Measurements from ENCODE around the gene PGM2.

Gene PGM2

GRCh38 chr4:37865450-37865849, 39.0 kb downstream of the PGM2 start:
- DNase-seq (ENCODE audit: low read depth) = no peak

- no peak for DNase-seq (ENCODE audit: low read depth)
These were observed 40.6 kb downstream of the PGM2 start for GRCh38 chr4:37867102-37867501.

GRCh38 chr4:37868238-37868637, 41.8 kb downstream of the PGM2 start:
- no peak for DNase-seq (ENCODE audit: low read depth)

- DNase-seq (ENCODE audit: low read depth) = no peak
These were observed 46.0 kb downstream of the PGM2 start for GRCh38 chr4:37872310-37872988.

GRCh38 chr4:37873386-37873785, 46.9 kb downstream of the PGM2 start:
- no peak for DNase-seq (ENCODE audit: low read depth)

GRCh38 chr4:37876156-37876555, 49.7 kb downstream of the PGM2 start:
- no peak for DNase-seq (ENCODE audit: low read depth)

GRCh38 chr4:37879365-37879764, 52.9 kb downstream of the PGM2 start:
- no peak for DNase-seq (ENCODE audit: low read depth)

GRCh38 chr4:37881811-37882210, 55.3 kb downstream of the PGM2 start:
- DNase-seq (ENCODE audit: low read depth) = no peak

GRCh38 chr4:37882665-37883296, 56.3 kb downstream of the PGM2 start:
- no peak for DNase-seq (ENCODE audit: low read depth)

GRCh38 chr4:37884855-37885487, 58.5 kb downstream of the PGM2 start:
- no peak for DNase-seq (ENCODE audit: low read depth)

- DNase-seq (ENCODE audit: low read depth) = no peak
These were observed 59.0 kb downstream of the PGM2 start for GRCh38 chr4:37885496-37885895.

GRCh38 chr4:37889849-37890800, 63.6 kb downstream of the PGM2 start:
- DNase-seq (ENCODE audit: low read depth) = no peak

GRCh38 chr4:37890801-37891259, 64.3 kb downstream of the PGM2 start, which contains the start of gene TBC1D1:
Gene TBC1D1, plus strand, starts transcription at chr4:37891084. Its CDS starts 11,012 bp downstream, at chr4:37902096.
- DNase-seq (ENCODE audit: low read depth) = peak; percentile 13

- peak; percentile 13 for DNase-seq (ENCODE audit: low read depth)
These were observed 65.0 kb downstream of the PGM2 start for GRCh38 chr4:37891260-37892159.

GRCh38 chr4:37892641-37893040, 66.2 kb downstream of the PGM2 start:
- DNase-seq (ENCODE audit: low read depth) = no peak

GRCh38 chr4:37893164-37893563, 66.7 kb downstream of the PGM2 start:
- DNase-seq (ENCODE audit: low read depth) = no peak

- no peak for DNase-seq (ENCODE audit: low read depth)
These were observed 68.8 kb downstream of the PGM2 start for GRCh38 chr4:37895271-37895670.

GRCh38 chr4:37896206-37896860, 69.8 kb downstream of the PGM2 start:
- DNase-seq (ENCODE audit: low read depth) = no peak

- no peak for DNase-seq (ENCODE audit: low read depth)
These were observed 75.7 kb downstream of the PGM2 start for GRCh38 chr4:37902212-37902611.

Measured in stimulated activated CD8-positive, alpha-beta memory T cell treated with anti-CD3 and anti-CD28 coated beads, Interleukin-15, amount 100 ng/mL, for 1 hour (primary cell).